Loucy (cell line): ENCODE results near the gene KLF13.

Experiments used
- CTCF ChIP-seq: fragments of 200-600 bp; sonication (generic); conservative IDR thresholded peaks from 2 replicates; pipeline ENCODE4 v1.5.1; 2014; ENCODE audit warnings: mild to moderate bottlenecking, antibody characterized with exemption, low read length
- EZH2phosphoT487 ChIP-seq: fragments of 200-600 bp; IDR thresholded peaks from 2 replicates; pipeline ENCODE4 v1.6.1; 2018; ENCODE audit warnings: antibody characterized with exemption, mild to moderate bottlenecking, moderate library complexity, borderline replicate concordance

- TF ChIP-seq CTCF (no peak), EZH2phosphoT487 (no peak)
Observed at GRCh38 chr15:31342781-31343626, 16.4 kb downstream of the KLF13 start.
